Spleen (tissue), 11 donors: Measurements from ENCODE around the gene ISG20. TPM values are rescaled to one million over a fixed set of nuclear protein-coding genes. Genes with fewer than 3 reads are reported as not detected.

Experiments
- DNase-seq: peaks from one replicate; pipeline ENCODE4 v3.0.0-alpha.2; 2020
- H3K27ac ChIP-seq, 8 donors: fragments of 200-600 bp; sonication (generic) in 7 of 8; 1 replicate in 4 of 8; 2 replicates in 4 of 8; pipeline versions ENCODE4 v1.5.0 to v1.8.0; 2016 to 2021; ENCODE audit warnings: inconsistent platforms in 4 of 8, mild to moderate bottlenecking in 4 of 8, moderate library complexity in 1 of 8
- H3K27me3 ChIP-seq, 7 donors: fragments of 200-600 bp; sonication (generic) in 6 of 7; replicated peaks in 1 of 7; 1 replicate in 4 of 7; 2 replicates in 3 of 7; pipeline versions ENCODE4 v1.5.0 to v1.8.0; 2016 to 2021; ENCODE audit warnings: inconsistent platforms in 3 of 7, mild to moderate bottlenecking in 1 of 7
- H3K36me3 ChIP-seq, 6 donors: fragments of 200-600 bp; sonication (generic) in 5 of 6; 1 replicate in 4 of 6; 2 replicates in 2 of 6; pipeline versions ENCODE4 v1.5.0 to v1.8.0; 2016 to 2021; ENCODE audit warnings: inconsistent platforms in 2 of 6
- H3K4me1 ChIP-seq, 6 donors: fragments of 200-600 bp; sonication (generic) in 5 of 6; 1 replicate in 3 of 6; 2 replicates in 3 of 6; pipeline versions ENCODE4 v1.5.0 to v1.8.0; 2016 to 2021; ENCODE audit warnings: inconsistent platforms in 3 of 6
- H3K4me3 ChIP-seq, 8 donors: fragments of 200-600 bp; sonication (generic) in 7 of 8; 1 replicate in 4 of 8; 2 replicates in 4 of 8; pipeline versions ENCODE4 v1.5.0 to v1.8.0; 2016 to 2021; ENCODE audit warnings: inconsistent platforms in 4 of 8, mild to moderate bottlenecking in 4 of 8, moderate library complexity in 2 of 8
- H3K9me3 ChIP-seq, 8 donors: fragments of 200-600 bp; sonication (generic) in 7 of 8; 1 replicate in 4 of 8; 2 replicates in 4 of 8; pipeline versions ENCODE4 v1.5.0 to v1.8.0; 2016 to 2021; ENCODE audit warnings: inconsistent platforms in 4 of 8
- POLR2A ChIP-seq, 3 donors: fragments of 450-650 bp; IDR thresholded peaks; one replicate each; pipeline ENCODE4 v1.5.1; 2017; ENCODE audit warnings: antibody characterized with exemption in 3 of 3, mild to moderate bottlenecking in 1 of 3
- POLR2AphosphoS5 ChIP-seq, 3 donors: sonication (generic); formaldehyde crosslinking; IDR thresholded peaks; one replicate each; pipeline ENCODE4 v1.5.1; 2017; ENCODE audit warnings: antibody characterized with exemption in 3 of 3
- WGBS, 5 donors: extraction: QIAGEN DNeasy Blood & Tissue Kit in 3 of 5; methylation state at CpG; one replicate each; pipeline versions ENCODE4 v1.1.5 to v1.1.7; 2013 to 2018; 5-methylcytosine and 5-hydroxymethylcytosine counted together
- intact Hi-C: fragments of 100-400 bp; cut with DNase I; formaldehyde crosslinking; loops from one replicate; pipeline ENCODE4 v1.15.0; 2023; ENCODE audit warnings: low total_unique reads
- polyA plus RNA-seq, 3 donors: library from polyadenylated mRNA; stranded (reverse); fragments of 200-250 nt; gene quantifications; one replicate each; pipeline ENCODE4 v1.2.1, GENCODE V29; 2013
- total RNA-seq, 7 donors: library from RNA; depleted of rRNA in 3 of 7; stranded (reverse); fragments of >200 nt in 3 of 7; fragmentation: NEBNext Ultra II Directional in 4 of 7; extraction: Animal tissue kit (Norgen Biotek cat#: 25700) in 4 of 7; gene quantifications; one replicate each; pipeline versions ENCODE4 v1.1.0 to v1.2.1, GENCODE V29; 2016 to 2021
- TF ChIP-seq, protein P1 (sequence below), 11 experiments: fragments of 200-600 bp in 7 of 11; fragments of 450-650 bp in 4 of 11; sonication (generic) in 4 of 11; IDR thresholded peaks in 8 of 11; conservative IDR thresholded peaks in 3 of 11; 1 replicate in 7 of 11; 2 replicates in 4 of 11; pipeline versions ENCODE4 v1.4.0 to v1.8.0; 2016 to 2021; ENCODE audit warnings: antibody characterized with exemption in 11 of 11, inconsistent platforms in 4 of 11, mild to moderate bottlenecking in 1 of 11
- donor health status: healthy with polysubstance abuse.
- donor health status: DM: no; HTN: no; CAD: no; lungs with moderate emphysema.
- donor health status: DM: no; HTN: no; CAD: no.
- donor health status: Bipolar disorder and iron deficiency.
- donor health status: healthy.
- donor health status: DM: no; HTN: no; CAD: no.
- donor health status: DM: yes; HTN: yes; CAD: no.

Gene ISG20
- total and polyA plus RNA-seq, 10 donors, result 70.5 to 365 (median 142) TPM

DNA sequence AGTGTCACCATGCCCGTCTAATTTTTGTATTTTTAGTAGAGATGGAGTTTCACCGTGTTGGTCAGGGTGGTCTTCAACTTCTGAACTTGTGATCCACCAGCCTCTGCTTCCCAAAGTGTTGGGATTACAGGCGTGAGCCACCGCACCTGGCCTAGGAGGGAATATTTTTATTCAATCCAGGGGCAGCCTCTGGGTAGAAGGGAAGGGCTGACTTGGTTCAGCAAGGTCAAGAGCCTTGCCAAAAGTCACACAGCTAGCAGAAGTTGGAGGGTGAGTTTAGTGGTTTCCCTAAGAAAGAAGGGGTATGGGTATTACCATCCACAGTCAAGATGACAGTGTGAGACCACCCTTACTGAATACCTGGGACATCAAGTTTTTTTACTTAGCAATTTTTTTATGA, 22.6 kb upstream of the ISG20 start:
- H3K4me1 ChIP-seq, result peaks cover 0 to 19% (median 6%) of the 10 kb centered on the region in 6 donors
- TF ChIP-seq, protein P1, sequence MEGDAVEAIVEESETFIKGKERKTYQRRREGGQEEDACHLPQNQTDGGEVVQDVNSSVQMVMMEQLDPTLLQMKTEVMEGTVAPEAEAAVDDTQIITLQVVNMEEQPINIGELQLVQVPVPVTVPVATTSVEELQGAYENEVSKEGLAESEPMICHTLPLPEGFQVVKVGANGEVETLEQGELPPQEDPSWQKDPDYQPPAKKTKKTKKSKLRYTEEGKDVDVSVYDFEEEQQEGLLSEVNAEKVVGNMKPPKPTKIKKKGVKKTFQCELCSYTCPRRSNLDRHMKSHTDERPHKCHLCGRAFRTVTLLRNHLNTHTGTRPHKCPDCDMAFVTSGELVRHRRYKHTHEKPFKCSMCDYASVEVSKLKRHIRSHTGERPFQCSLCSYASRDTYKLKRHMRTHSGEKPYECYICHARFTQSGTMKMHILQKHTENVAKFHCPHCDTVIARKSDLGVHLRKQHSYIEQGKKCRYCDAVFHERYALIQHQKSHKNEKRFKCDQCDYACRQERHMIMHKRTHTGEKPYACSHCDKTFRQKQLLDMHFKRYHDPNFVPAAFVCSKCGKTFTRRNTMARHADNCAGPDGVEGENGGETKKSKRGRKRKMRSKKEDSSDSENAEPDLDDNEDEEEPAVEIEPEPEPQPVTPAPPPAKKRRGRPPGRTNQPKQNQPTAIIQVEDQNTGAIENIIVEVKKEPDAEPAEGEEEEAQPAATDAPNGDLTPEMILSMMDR (IDR thresholded peaks at IDR 0.05 in 8 of 11, conservative IDR thresholded peaks at IDR 0.05 in 3 of 11), result no peak
- TF ChIP-seq POLR2AphosphoS5 (IDR thresholded peaks at IDR 0.05), result no peak
- TF ChIP-seq POLR2A (IDR thresholded peaks at IDR 0.05), result no peak
- H3K9me3 ChIP-seq, result no peaks in the 10 kb centered on the region
- DNase-seq, result no peak
- intact Hi-C loops, result no loop called here
- WGBS, 5 donors, result 65 to 92% (median 87%) methylated on average over 2 to 4 of the region's 4 CpGs
- H3K27ac ChIP-seq, result no peak overlapping the region
- H3K36me3 ChIP-seq, result no peaks in the 10 kb centered on the region
- H3K4me3 ChIP-seq, result no peak overlapping the region
- H3K27me3 ChIP-seq, result peaks cover 0 to 9% (median 0%) of the 10 kb centered on the region in 7 donors

DNA sequence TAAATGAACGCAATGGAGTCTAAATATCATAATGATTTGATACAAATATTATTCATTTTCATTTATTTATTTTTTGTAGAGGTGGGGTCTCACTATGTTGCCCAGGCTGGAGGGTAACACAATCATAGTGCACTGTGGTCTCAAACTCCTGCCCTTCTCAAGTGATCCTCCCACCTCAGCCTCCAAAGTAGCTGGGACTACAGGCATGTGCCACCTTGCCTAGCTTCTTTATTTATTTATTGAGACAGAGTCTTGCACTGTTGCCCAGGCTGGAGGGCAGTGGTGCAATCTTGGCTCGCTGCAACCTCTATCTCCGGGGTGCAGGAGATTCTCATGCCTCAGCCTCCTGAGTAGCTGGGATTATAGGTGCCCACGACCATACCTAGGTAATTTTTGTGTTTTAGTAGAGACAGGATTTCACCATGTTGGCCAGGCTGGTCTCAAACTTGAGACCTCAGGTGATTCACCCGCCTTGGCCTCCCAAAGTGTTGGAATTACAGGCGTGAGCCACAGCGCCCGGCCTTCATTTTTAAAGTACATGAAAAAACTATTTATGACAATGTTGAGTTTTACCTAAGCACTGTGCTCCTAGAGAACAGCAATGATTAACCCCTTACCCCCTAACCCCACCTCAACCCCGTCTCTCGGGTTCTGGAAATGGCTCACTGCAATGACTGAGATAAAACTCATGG, 21.6 kb upstream of the ISG20 start:
- peaks cover 0 to 6% (median 0%) of the 10 kb centered on the region in 7 donors for H3K27me3 ChIP-seq
- TF ChIP-seq, protein P1 (IDR thresholded peaks at IDR 0.05 in 8 of 11, conservative IDR thresholded peaks at IDR 0.05 in 3 of 11), result no peak
- no peak for TF ChIP-seq POLR2A (IDR thresholded peaks at IDR 0.05)
- TF ChIP-seq POLR2AphosphoS5 (IDR thresholded peaks at IDR 0.05), result no peak
- peaks cover 0 to 28% (median 13%) of the 10 kb centered on the region in 6 donors for H3K4me1 ChIP-seq
- H3K36me3 ChIP-seq, result no peaks in the 10 kb centered on the region
- no peak for DNase-seq
- 89 to 97% (median 94%) methylated on average over 10 of the region's 10 CpGs for WGBS, 5 donors
- no peak overlapping the region for H3K4me3 ChIP-seq
- no peak overlapping the region for H3K27ac ChIP-seq
- H3K9me3 ChIP-seq, result no peaks in the 10 kb centered on the region
- intact Hi-C loops, result no loop called here

DNA sequence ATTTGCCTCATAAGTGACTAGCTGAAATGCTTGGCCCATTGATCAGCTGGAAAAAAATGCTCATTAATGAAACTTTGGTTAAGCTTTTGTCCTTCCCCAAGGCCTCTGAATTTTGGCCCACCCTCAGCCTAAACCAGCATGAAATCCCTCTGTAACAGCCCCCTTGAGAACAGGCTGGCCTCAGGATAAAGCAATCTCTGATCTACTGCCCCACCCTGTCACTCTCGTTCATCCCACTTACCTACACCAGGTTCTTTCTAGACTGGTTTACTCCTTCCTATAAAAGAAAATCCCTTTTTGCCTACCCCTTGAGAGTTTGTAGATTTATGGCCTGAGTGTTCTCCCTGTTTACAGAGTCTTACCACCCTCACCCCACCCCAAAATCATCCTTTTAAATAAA, 21.0 kb upstream of the ISG20 start:
- H3K4me1 ChIP-seq, result peaks cover 5 to 32% (median 19%) of the 10 kb centered on the region in 6 donors
- no peak overlapping the region for H3K4me3 ChIP-seq
- 64 to 96% (median 82%) methylated on average over 1 of the region's 1 CpG for WGBS, 5 donors
- DNase-seq, result no peak
- no peaks in the 10 kb centered on the region for H3K9me3 ChIP-seq
- no peak overlapping the region for H3K27ac ChIP-seq
- no peaks in the 10 kb centered on the region for H3K36me3 ChIP-seq
- no peak for TF ChIP-seq POLR2AphosphoS5 (IDR thresholded peaks at IDR 0.05)
- TF ChIP-seq POLR2A (IDR thresholded peaks at IDR 0.05), result no peak
- TF ChIP-seq, protein P1 (IDR thresholded peaks at IDR 0.05 in 8 of 11, conservative IDR thresholded peaks at IDR 0.05 in 3 of 11), result no peak
- intact Hi-C loops, result no loop called here
- peaks cover 0 to 6% (median 0%) of the 10 kb centered on the region in 7 donors for H3K27me3 ChIP-seq

DNA sequence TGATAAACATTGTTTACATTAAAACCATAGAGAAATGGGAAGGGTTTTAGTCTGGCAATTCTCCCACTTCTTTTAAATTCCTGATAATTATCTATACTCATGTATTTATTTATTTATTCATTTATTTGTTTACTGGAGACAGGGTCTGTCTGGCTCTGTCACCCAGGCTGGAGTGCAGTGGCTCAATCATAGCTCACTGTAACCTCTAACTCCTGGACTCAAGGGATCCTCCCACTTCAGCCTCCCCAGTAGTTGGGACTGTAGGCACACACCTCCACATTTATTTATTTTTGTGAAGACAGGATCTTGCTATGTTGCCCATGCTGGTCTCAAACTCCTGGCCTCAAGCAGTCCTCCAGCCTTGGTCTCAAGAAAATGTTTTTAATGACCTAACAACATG, 20.1 kb upstream of the ISG20 start:
- peaks cover 0 to 5% (median 0%) of the 10 kb centered on the region in 6 donors for H3K36me3 ChIP-seq
- H3K4me3 ChIP-seq, result no peak overlapping the region
- intact Hi-C loops, result no loop called here
- no peak for DNase-seq
- H3K27me3 ChIP-seq, result peaks cover 0 to 6% (median 0%) of the 10 kb centered on the region in 7 donors
- no peak overlapping the region for H3K27ac ChIP-seq
- H3K4me1 ChIP-seq, result peaks cover 14 to 32% (median 28%) of the 10 kb centered on the region in 6 donors
- H3K9me3 ChIP-seq, result no peaks in the 10 kb centered on the region
- TF ChIP-seq POLR2A (IDR thresholded peaks at IDR 0.05), result no peak
- TF ChIP-seq POLR2AphosphoS5 (IDR thresholded peaks at IDR 0.05), result no peak
- TF ChIP-seq, protein P1 (IDR thresholded peaks at IDR 0.05 in 8 of 11, conservative IDR thresholded peaks at IDR 0.05 in 3 of 11), result no peak
